Astrocyte (in vitro differentiated cells and primary cell): Measurements from ENCODE around the gene SNAP25.

Experiments used
- EZH2 ChIP-seq: IDR thresholded peaks from 2 replicates; pipeline ENCODE4 v1.6.1; 2012; ENCODE audit warnings: mild to moderate bottlenecking, low read length, inconsistent platforms; ENCODE audit not compliant: insufficient read depth
- TF ChIP-seq, protein P1 (sequence below): IDR thresholded peaks from 2 replicates; pipeline ENCODE4 v1.5.1; 2011; ENCODE audit warnings: low read depth, mild to moderate bottlenecking, inconsistent platforms, low read length, moderate library complexity; ENCODE audit not compliant: insufficient read depth

- TF ChIP-seq, protein P1, sequence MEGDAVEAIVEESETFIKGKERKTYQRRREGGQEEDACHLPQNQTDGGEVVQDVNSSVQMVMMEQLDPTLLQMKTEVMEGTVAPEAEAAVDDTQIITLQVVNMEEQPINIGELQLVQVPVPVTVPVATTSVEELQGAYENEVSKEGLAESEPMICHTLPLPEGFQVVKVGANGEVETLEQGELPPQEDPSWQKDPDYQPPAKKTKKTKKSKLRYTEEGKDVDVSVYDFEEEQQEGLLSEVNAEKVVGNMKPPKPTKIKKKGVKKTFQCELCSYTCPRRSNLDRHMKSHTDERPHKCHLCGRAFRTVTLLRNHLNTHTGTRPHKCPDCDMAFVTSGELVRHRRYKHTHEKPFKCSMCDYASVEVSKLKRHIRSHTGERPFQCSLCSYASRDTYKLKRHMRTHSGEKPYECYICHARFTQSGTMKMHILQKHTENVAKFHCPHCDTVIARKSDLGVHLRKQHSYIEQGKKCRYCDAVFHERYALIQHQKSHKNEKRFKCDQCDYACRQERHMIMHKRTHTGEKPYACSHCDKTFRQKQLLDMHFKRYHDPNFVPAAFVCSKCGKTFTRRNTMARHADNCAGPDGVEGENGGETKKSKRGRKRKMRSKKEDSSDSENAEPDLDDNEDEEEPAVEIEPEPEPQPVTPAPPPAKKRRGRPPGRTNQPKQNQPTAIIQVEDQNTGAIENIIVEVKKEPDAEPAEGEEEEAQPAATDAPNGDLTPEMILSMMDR = no peak
- no peak for TF ChIP-seq EZH2
These were observed 114.2 kb downstream of the SNAP25 start for GRCh38 chr20:10332656-10333415.
